Measurements from ENCODE around the gene SLC38A6. TPM values are rescaled to one million over a fixed set of nuclear protein-coding genes. Genes with fewer than 3 reads are reported as not detected.

The SLC38A6 gene
- total and polyA plus RNA-seq, 2 of the 13 experiments (the other 11 are each of a cell fraction or from before 2014, with no cell fraction given), result 6.9 to 22.1 TPM

DNA sequence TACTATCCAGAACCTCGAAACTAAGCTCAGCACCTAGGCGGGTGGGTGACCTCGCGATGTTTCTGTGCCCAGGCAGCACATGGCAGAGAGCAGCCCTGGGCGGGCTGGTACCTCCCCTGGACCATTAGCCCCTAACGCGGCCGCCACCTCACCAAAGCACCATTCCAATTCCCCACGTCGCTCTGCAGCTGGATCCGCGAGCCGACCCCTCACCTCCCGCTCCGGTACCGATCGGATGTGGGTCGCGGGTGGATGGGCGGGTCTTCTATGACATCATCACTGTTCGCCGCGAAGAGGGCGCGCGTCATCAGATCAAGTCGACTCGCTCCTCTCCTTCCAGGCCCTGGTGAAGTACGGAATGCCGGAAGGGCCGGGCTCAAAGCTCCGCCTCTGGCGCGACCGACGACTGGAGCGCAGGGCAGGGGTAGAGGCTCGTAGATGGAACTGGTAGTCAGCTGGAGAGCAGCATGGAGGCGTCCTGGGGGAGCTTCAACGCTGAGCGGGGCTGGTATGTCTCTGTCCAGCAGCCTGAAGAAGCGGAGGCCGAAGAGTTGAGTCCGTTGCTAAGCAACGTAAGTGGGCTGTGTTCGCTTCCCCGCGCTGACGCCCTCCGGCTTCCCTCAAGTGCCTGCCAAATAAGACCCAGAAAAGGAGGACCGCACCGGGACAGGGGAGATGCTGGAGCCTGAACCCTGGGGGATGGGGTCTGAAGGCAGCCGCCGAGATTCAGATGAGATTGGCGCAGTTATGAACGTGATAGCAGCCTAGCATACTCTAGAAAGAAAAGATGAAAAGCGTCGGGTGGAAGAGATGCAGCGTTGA, at the start of gene SLC38A6, which contains the start of gene TRMT5 (continued):
- TF ChIP-seq, protein P1, sequence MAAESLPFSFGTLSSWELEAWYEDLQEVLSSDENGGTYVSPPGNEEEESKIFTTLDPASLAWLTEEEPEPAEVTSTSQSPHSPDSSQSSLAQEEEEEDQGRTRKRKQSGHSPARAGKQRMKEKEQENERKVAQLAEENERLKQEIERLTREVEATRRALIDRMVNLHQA (CRISPR knock-in tag; IDR thresholded peaks at IDR 0.05), result no peak
- TF ChIP-seq MATR3 (CRISPR knock-in tag; IDR thresholded peaks at IDR 0.05), result no peak
- TF ChIP-seq ZFY (CRISPR knock-in tag; IDR thresholded peaks at IDR 0.05), result peak; percentile 81
- TF ChIP-seq, protein P2, sequence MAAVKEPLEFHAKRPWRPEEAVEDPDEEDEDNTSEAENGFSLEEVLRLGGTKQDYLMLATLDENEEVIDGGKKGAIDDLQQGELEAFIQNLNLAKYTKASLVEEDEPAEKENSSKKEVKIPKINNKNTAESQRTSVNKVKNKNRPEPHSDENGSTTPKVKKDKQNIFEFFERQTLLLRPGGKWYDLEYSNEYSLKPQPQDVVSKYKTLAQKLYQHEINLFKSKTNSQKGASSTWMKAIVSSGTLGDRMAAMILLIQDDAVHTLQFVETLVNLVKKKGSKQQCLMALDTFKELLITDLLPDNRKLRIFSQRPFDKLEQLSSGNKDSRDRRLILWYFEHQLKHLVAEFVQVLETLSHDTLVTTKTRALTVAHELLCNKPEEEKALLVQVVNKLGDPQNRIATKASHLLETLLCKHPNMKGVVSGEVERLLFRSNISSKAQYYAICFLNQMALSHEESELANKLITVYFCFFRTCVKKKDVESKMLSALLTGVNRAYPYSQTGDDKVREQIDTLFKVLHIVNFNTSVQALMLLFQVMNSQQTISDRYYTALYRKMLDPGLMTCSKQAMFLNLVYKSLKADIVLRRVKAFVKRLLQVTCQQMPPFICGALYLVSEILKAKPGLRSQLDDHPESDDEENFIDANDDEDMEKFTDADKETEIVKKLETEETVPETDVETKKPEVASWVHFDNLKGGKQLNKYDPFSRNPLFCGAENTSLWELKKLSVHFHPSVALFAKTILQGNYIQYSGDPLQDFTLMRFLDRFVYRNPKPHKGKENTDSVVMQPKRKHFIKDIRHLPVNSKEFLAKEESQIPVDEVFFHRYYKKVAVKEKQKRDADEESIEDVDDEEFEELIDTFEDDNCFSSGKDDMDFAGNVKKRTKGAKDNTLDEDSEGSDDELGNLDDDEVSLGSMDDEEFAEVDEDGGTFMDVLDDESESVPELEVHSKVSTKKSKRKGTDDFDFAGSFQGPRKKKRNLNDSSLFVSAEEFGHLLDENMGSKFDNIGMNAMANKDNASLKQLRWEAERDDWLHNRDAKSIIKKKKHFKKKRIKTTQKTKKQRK (IDR thresholded peaks at IDR 0.05; ENCODE audit: low read length), result no peak
- TF ChIP-seq STAT5B (CRISPR knock-in tag; IDR thresholded peaks at IDR 0.05), result no peak
- TF ChIP-seq KDM1A (CRISPR knock-in tag; IDR thresholded peaks at IDR 0.05), result no peak
- peak; percentile 72 for TF ChIP-seq RFX1 (IDR thresholded peaks at IDR 0.05)
- TF ChIP-seq HOXD1 (CRISPR knock-in tag; IDR thresholded peaks at IDR 0.05), result no peak
- no peak for TF ChIP-seq ZNF33A (CRISPR knock-in tag; IDR thresholded peaks at IDR 0.05; ENCODE audit: borderline replicate concordance)
- no peak for TF ChIP-seq MAZ (IDR thresholded peaks at IDR 0.05; ENCODE audit: borderline replicate concordance, low read depth, low read length)
- peak; percentile 59 for TF ChIP-seq MAZ (CRISPR knock-in tag; IDR thresholded peaks at IDR 0.05; ENCODE audit: low read depth)
- TF ChIP-seq ZSCAN31 (CRISPR knock-in tag; IDR thresholded peaks at IDR 0.05; ENCODE audit: low read depth), result peak; percentile 85
- TF ChIP-seq SRSF4 (IDR thresholded peaks at IDR 0.05; ENCODE audit: low read depth, low read length, poor library complexity, severe bottlenecking), result no peak
- peak; percentile 88 for TF ChIP-seq ZNF225 (CRISPR knock-in tag; IDR thresholded peaks at IDR 0.05)
- TF ChIP-seq, protein P3, sequence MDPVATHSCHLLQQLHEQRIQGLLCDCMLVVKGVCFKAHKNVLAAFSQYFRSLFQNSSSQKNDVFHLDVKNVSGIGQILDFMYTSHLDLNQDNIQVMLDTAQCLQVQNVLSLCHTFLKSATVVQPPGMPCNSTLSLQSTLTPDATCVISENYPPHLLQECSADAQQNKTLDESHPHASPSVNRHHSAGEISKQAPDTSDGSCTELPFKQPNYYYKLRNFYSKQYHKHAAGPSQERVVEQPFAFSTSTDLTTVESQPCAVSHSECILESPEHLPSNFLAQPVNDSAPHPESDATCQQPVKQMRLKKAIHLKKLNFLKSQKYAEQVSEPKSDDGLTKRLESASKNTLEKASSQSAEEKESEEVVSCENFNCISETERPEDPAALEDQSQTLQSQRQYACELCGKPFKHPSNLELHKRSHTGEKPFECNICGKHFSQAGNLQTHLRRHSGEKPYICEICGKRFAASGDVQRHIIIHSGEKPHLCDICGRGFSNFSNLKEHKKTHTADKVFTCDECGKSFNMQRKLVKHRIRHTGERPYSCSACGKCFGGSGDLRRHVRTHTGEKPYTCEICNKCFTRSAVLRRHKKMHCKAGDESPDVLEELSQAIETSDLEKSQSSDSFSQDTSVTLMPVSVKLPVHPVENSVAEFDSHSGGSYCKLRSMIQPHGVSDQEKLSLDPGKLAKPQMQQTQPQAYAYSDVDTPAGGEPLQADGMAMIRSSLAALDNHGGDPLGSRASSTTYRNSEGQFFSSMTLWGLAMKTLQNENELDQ (CRISPR knock-in tag; IDR thresholded peaks at IDR 0.05; ENCODE audit: borderline replicate concordance), result no peak
- TF ChIP-seq PPARG (CRISPR knock-in tag; conservative IDR thresholded peaks at IDR 0.05), result peak; percentile 74
- TF ChIP-seq, protein P4, sequence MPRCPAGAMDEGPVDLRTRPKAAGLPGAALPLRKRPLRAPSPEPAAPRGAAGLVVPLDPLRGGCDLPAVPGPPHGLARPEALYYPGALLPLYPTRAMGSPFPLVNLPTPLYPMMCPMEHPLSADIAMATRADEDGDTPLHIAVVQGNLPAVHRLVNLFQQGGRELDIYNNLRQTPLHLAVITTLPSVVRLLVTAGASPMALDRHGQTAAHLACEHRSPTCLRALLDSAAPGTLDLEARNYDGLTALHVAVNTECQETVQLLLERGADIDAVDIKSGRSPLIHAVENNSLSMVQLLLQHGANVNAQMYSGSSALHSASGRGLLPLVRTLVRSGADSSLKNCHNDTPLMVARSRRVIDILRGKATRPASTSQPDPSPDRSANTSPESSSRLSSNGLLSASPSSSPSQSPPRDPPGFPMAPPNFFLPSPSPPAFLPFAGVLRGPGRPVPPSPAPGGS (CRISPR knock-in tag; IDR thresholded peaks at IDR 0.05), result no peak
- TF ChIP-seq, protein P5, sequence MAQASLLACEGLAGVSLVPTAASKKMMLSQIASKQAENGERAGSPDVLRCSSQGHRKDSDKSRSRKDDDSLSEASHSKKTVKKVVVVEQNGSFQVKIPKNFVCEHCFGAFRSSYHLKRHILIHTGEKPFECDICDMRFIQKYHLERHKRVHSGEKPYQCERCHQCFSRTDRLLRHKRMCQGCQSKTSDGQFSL (CRISPR knock-in tag; IDR thresholded peaks at IDR 0.05), result no peak

All from HepG2 (cell line).